Caki2 (cell line): ENCODE measurements around the gene PTPMT1. TPM values are rescaled to one million over a fixed set of nuclear protein-coding genes. Genes with fewer than 3 reads are reported as not detected.
"Not testable (repeated sequence)": the region's sequence is repeated elsewhere in the genome, so short reads cannot be mapped to it uniquely, and the experiment has no call there.

Source experiments
- DNase-seq: peaks from one replicate; pipeline ENCODE4 v3.0.0-alpha.2; 2015; ENCODE audit warnings: low read depth
- in situ Hi-C: cut with HindIII; loops from 2 replicates; pipeline ENCODE4 v1.10.0; 2016; ENCODE audit warnings: low sequenced_read_pairs, low pct_unique_long_range_greater_than_20kb, mixed read lengths
- total RNA-seq: library from RNA; depleted of rRNA; stranded (reverse); fragments of >200 nt; shearing (Covaris generic); gene quantifications from 2 replicates; pipeline ENCODE4 v1.2.3, GENCODE V29; 2014; ENCODE audit warnings: low replicate concordance; rRNA removed

PTPMT1 gene
- 100 and 109 TPM in 2 replicates for total RNA-seq

GRCh38 chr11:47565340-47566148, at the start of gene PTPMT1:
Gene PTPMT1, plus strand, starts transcription at chr11:47565599. Its CDS starts 24 bp downstream, at chr11:47565623.
- in situ Hi-C loops = no loop called here

GRCh38 chr11:47516155-47516554, 49.2 kb upstream of the PTPMT1 start:
- in situ Hi-C loops = no loop called here
- DNase-seq = no peak

More at GRCh38 chr11:47565340-47566148, at the start of gene PTPMT1:
- peak; percentile 61 for DNase-seq

GRCh38 chr11:47516984-47517853, 48.2 kb upstream of the PTPMT1 start:
- in situ Hi-C loops = no loop called here
- DNase-seq = no peak

- in situ Hi-C loops = no loop called here
- DNase-seq = no peak
Observed at GRCh38 chr11:47518212-47518964, 47.0 kb upstream of the PTPMT1 start.

GRCh38 chr11:47523490-47524225, 41.7 kb upstream of the PTPMT1 start:
- in situ Hi-C loops = no loop called here
- peak; percentile 64 for DNase-seq

GRCh38 chr11:47524291-47524874, 41.0 kb upstream of the PTPMT1 start:
- in situ Hi-C loops = no loop called here
- DNase-seq = no peak

- DNase-seq, in situ Hi-C loops: not testable (repeated sequence)
Observed at GRCh38 chr11:47526032-47526431, 39.4 kb upstream of the PTPMT1 start.

- in situ Hi-C loops = no loop called here
- DNase-seq = no peak
Observed at GRCh38 chr11:47527186-47527585, 38.2 kb upstream of the PTPMT1 start.

GRCh38 chr11:47529951-47530350, 35.4 kb upstream of the PTPMT1 start:
- in situ Hi-C loops = no loop called here
- DNase-seq = no peak

GRCh38 chr11:47530721-47531120, 34.7 kb upstream of the PTPMT1 start:
- in situ Hi-C loops, DNase-seq: not testable (repeated sequence)

GRCh38 chr11:47531666-47532065, 33.7 kb upstream of the PTPMT1 start:
- DNase-seq = no peak
- in situ Hi-C loops = no loop called here

GRCh38 chr11:47532597-47533213, 32.7 kb upstream of the PTPMT1 start:
- no peak for DNase-seq
- in situ Hi-C loops = no loop called here

GRCh38 chr11:47533690-47534151, 31.7 kb upstream of the PTPMT1 start:
- in situ Hi-C loops = no loop called here
- DNase-seq = no peak

GRCh38 chr11:47534704-47535251, 30.6 kb upstream of the PTPMT1 start:
- in situ Hi-C loops = no loop called here

GRCh38 chr11:47536915-47537314, 28.5 kb upstream of the PTPMT1 start:
- in situ Hi-C loops = no loop called here
- DNase-seq = no peak

More at GRCh38 chr11:47534704-47535251, 30.6 kb upstream of the PTPMT1 start:
- DNase-seq = no peak

- in situ Hi-C loops = no loop called here
Observed at GRCh38 chr11:47538741-47539565, 26.4 kb upstream of the PTPMT1 start.

More at GRCh38 chr11:47538741-47539565, 26.4 kb upstream of the PTPMT1 start:
- DNase-seq = peak; percentile 45
